Motor neuron (in vitro differentiated cells): Measurements from ENCODE around the gene SYVN1. TPM values are rescaled to one million over a fixed set of nuclear protein-coding genes. Genes with fewer than 3 reads are reported as not detected.
A peak's percentile ranks its signal among the peaks of the same experiment; 100 is the strongest.

ENCODE experiments used
- ATAC-seq, 8 experiments: fragments of 200-7000 bp; cut with Tn5 transposase; replicated peaks in 6 of 8; 2 replicates each; pipeline ENCODE4 v1.8.0; 2021; ENCODE audit warnings: mild to moderate bottlenecking in 8 of 8, moderate library complexity in 8 of 8
- H3K27ac ChIP-seq, 2 donors: fragments of 250-450 bp; sonication (Bioruptor Pico); 2 replicates each; pipeline ENCODE4 v1.9.0; 2021; ENCODE audit warnings: antibody characterized with exemption in 2 of 2, mild to moderate bottlenecking in 2 of 2, moderate library complexity in 1 of 2
- H3K4me1 ChIP-seq, 2 donors: fragments of 250-450 bp; sonication (Bioruptor Pico); replicated peaks in 1 of 2; 2 replicates each; pipeline ENCODE4 v1.6.1; 2021; ENCODE audit warnings: antibody characterized with exemption in 2 of 2, mild to moderate bottlenecking in 2 of 2, moderate library complexity in 1 of 2
- H3K4me3 ChIP-seq, 5 donors: fragments of 250-450 bp; sonication (Bioruptor Pico); 2 replicates each; pipeline ENCODE4 v1.9.0; 2021; ENCODE audit warnings: antibody characterized with exemption in 5 of 5, mild to moderate bottlenecking in 5 of 5, moderate library complexity in 4 of 5
- WGBS, 10 experiments: fragments of 450-650 bp; shearing (Covaris generic); methylation state at CpG; one replicate each; pipeline ENCODE4 v1.0.0; 2022; 5-methylcytosine and 5-hydroxymethylcytosine counted together
- in situ Hi-C, 9 experiments: fragments of 400-800 bp; cut with MboI; loops; one replicate each; pipeline ENCODE4 v1.15.0; 2021; ENCODE audit warnings: low sequenced_read_pairs in 9 of 9, low pct_unique_long_range_greater_than_20kb in 2 of 9; ENCODE audit not compliant: unreplicated experiment in 9 of 9
- total RNA-seq, 8 experiments: library from RNA; unstranded; fragments of 300-600 nt; gene quantifications; 2 replicates each; pipeline versions ENCODE4 v1.2.3 to v1.2.4, GENCODE V29; 2022

SYVN1 gene
- total RNA-seq, 8 experiments from 2014 or later = 11.0 to 26.5 (median 18.1) TPM

DNA sequence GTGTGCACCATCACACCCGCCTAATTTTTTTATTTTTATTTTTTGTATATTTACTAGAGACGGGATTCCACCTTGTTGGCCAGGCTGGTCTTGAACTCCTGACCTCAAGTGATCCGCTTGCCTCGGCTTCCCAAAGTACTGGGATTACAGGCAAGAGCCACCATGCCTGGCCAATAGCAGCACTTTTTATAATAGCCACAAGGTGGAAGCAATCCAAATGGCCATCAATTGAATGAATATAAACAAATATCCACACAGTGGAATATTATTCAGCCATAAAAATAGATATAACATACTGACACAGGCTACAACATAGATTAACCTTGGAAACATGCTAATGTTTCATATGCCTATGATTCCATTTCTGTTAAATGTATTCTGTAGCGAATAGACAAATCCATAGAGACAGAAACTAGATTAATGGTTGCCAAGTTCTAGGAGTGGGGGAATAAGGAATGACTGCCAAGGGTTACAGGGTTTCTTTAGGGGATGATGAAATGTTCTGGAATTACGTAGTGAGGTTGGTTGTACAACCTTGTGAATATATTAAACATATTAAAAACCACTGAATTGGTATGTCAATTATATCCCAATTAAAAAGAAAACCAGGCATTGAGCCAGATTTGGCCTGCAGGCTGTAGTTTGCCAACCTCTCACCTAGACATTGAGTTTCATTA lies 33.5 kb downstream of the SYVN1 start:
- no peak overlapping the region for H3K4me3 ChIP-seq
- no peak for ATAC-seq
- H3K27ac ChIP-seq = no peak overlapping the region
- H3K4me1 ChIP-seq = peaks cover 6 to 7% of the 10 kb centered on the region in 2 donors
- in situ Hi-C loops = no loop called here
- WGBS, 10 experiments = 79 to 95% (median 83%) methylated on average over 3 to 6 of the region's 6 CpGs; no CpG with 5 or more reads in 1 of the 10 experiments

DNA sequence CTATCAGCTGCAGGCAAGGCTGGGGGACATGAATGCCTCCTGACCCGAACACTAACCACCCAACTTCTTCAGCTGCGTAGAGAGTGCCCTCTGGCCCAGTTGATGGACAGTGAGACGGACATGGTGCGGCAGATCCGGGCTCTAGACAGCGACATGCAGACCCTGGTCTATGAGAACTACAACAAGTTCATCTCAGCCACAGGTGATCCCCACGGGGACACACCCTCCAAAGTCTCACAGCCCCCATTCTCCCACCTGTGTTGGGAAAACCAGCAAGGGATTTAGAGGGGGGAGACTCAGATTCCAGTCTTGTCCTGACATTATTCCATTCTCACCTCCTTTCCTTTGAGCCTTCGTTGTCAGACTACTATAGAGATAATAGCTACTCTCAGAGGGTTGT lies 37.4 kb downstream of the SYVN1 start:
- Histone ChIP-seq H3K4me1 (peaks cover 7 to 8% of the 10 kb centered on the region in 2 donors), H3K4me3 (peak overlapping the region; percentile 79 to 99 (median 89)), H3K27ac (peak overlapping the region; percentile 95 to 99)
- in situ Hi-C loops = no loop called here
- peak in 2 of 8 experiments; percentile 3 to 9 for ATAC-seq
- 0 to 75% (median 53%) methylated on average over 1 to 6 of the region's 8 CpGs; no CpG with 5 or more reads in 4 of the 10 experiments for WGBS, 10 experiments

DNA sequence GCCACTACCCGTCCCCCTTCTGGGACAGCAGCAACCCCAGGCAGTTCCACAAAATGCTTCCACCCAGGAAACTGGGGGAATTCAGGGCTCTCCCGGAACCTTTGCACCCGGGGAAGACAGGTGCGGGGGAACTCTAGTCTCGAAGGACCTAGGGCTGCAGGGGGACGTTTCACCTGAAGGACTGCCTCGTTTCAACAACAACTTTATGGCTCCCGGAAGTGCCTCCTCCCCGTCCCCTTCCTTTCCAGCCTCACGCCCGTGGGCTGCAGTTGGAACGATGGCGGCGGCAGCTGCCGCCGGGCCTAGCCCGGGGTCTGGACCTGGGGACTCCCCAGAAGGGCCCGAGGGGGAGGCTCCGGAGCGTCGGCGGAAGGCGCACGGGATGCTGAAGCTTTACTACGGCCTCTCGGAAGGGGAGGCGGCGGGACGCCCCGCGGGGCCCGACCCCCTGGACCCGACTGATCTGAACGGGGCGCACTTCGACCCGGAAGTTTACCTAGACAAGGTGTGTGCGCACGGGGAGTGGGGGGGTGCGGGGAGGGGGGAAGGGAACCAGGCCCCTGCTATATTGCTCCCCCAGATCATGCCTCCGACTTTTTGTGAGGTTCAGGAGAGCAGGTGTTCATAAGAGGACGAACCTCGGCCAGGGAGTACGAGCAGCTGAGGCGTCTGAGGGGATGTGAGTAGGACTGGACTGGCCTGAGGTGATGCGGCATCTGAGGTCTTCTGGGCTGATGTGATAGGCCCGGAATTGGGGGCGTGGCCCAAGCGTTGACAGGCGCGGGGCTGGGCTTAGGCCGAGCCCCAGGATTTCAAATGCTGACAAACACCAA lies 38.1 kb downstream of the SYVN1 start, which contains the start of gene VPS51:
TSS of gene VPS51 (plus strand) at position 241 of the 833 bp plus-strand sequence. CDS start at position 278, 37 bp downstream.
- H3K27ac ChIP-seq = peak within 1 kb of the TSS; percentile 95 to 99
- in situ Hi-C loops = no loop called here
- 0 to 33% (median 0%) methylated on average over 1 to 4 of the region's 52 CpGs; no CpG with 5 or more reads in 7 of the 10 experiments for WGBS, 10 experiments
- H3K4me1 ChIP-seq = peaks cover 7 to 8% of the 10 kb centered on the region in 2 donors
- peak; percentile 94 to 97 (median 96) for ATAC-seq
- peak within 1 kb of the TSS; percentile 79 to 99 (median 89) for H3K4me3 ChIP-seq

DNA sequence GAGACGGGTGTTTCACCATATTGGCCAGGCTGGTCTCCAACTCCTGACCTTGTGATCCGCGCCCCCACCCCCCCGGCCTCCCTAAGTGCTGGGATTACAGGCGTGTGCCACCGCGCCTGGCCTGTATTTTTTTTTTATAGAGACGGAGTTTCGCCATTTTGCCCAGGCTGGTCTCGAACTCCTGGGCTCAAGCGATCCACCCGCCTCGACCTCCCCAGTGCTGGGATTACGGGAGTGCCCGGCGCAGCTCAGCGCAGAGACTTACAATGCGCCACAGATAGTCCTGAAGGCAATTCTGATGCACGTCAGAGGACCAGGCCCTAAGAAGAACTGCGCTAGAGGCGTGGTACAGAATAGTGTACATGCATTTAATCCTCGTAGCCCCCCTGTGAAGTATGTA lies 38.9 kb downstream of the SYVN1 start:
- Histone ChIP-seq H3K27ac (peak overlapping the region in 1 of 2 donors; percentile 99), H3K4me1 (peaks cover 7 to 8% of the 10 kb centered on the region in 2 donors), H3K4me3 (peak overlapping the region in 2 of 5 donors; percentile 90 to 99)
- no peak for ATAC-seq
- WGBS, 10 experiments = 77 to 100% (median 94%) methylated on average over 1 to 9 of the region's 22 CpGs; no CpG with 5 or more reads in 4 of the 10 experiments
- in situ Hi-C loops = no loop called here

DNA sequence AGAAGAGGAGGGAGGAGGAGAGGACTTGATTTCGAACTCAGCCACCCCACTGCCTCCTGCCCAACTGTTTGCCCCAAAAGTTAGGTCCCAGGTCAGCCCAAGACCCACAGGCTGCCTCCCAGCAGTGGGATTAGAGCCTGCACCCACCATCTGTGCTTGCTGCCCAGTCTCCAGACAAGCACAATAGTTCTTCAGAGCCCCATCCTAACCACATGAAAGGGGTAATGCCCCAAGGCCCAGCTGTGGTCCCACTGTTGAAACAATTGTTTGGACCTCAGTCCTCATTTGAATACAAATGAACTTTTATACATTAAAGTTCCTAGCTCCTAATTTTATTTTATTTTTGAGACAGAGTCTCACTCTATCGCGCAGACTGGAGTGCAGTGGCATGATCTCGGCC lies 43.7 kb downstream of the SYVN1 start:
- no peak overlapping the region for H3K27ac ChIP-seq
- peaks cover 0 to under 1% of the 10 kb centered on the region in 2 donors for H3K4me1 ChIP-seq
- 78 to 100% (median 95%) methylated on average over 1 to 3 of the region's 4 CpGs; no CpG with 5 or more reads in 3 of the 10 experiments for WGBS, 10 experiments
- no peak overlapping the region for H3K4me3 ChIP-seq
- in situ Hi-C loops = no loop called here
- ATAC-seq = no peak

DNA sequence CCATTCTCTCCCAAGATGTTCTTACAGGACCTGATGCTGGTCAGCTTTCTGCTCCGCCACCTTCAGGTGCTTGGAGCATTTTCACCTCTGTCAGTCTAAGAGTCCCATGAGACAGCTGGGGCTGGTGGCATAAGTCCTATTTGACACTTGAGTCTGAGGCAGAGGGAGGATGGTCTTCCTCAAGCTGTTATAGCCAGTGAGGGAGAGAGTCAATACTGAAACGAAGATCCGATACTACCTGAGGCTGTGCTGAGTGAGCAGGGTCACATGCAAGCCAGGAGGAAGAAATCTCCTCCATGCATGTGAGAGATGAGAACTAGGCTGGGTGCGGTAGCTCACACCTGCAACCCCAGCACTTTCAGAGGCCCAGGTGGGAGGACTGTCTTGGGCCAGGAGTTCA lies 44.7 kb downstream of the SYVN1 start:
- H3K4me3 ChIP-seq = no peak overlapping the region
- peaks cover 8% of the 10 kb centered on the region in 2 donors for H3K4me1 ChIP-seq
- 50 to 100% (median 96%) methylated on average over 1 to 3 of the region's 4 CpGs; no CpG with 5 or more reads in 5 of the 10 experiments for WGBS, 10 experiments
- H3K27ac ChIP-seq = no peak overlapping the region
- in situ Hi-C loops = no loop called here
- no peak for ATAC-seq

DNA sequence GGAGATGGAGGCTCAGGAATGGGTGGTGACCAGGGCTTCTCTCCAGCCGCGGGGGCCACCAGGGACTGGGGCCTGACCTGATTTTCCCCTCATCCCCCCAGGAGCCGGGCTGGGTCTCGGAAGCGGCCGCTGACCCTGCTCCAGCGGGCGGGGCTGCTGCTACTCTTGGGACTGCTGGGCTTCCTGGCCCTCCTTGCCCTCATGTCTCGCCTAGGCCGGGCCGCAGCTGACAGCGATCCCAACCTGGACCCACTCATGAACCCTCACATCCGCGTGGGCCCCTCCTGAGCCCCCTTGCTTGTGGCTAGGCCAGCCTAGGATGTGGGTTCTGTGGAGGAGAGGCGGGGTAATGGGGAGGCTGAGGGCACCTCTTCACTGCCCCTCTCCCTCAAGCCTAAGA lies 46.5 kb downstream of the SYVN1 start:
- in situ Hi-C loops = no loop called here
- no peak for ATAC-seq
- H3K4me3 ChIP-seq = no peak overlapping the region
- 73 to 100% (median 100%) methylated on average over 1 to 6 of the region's 15 CpGs; no CpG with 5 or more reads in 5 of the 10 experiments for WGBS, 10 experiments
- no peak overlapping the region for H3K27ac ChIP-seq
- peaks cover 8% of the 10 kb centered on the region in 2 donors for H3K4me1 ChIP-seq

DNA sequence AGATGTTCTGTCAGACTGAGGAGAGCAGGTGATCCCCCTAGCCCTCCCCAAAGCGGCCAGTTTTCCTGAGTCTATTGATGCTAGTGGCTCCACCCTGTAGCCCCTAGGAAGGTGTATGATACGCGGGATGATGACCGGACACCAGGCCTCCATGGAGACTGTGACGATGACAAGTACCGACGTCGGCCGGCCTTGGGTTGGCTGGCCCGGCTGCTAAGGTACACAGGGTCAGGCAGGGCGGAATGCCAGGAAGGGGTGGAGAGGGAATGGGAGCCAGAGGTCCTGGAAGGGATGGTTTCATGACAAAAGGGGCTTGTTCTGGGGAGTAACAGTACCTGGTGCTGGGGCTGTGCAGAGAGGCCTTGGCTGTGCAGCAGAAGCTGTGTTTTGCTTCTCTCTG lies 47.1 kb downstream of the SYVN1 start:
- WGBS, 10 experiments = 80 to 100% (median 93%) methylated on average over 1 to 3 of the region's 11 CpGs; no CpG with 5 or more reads in 7 of the 10 experiments
- Histone ChIP-seq H3K4me1 (peaks cover 8% of the 10 kb centered on the region in 2 donors), H3K27ac (no peak overlapping the region), H3K4me3 (no peak overlapping the region)
- in situ Hi-C loops = no loop called here
- no peak for ATAC-seq

DNA sequence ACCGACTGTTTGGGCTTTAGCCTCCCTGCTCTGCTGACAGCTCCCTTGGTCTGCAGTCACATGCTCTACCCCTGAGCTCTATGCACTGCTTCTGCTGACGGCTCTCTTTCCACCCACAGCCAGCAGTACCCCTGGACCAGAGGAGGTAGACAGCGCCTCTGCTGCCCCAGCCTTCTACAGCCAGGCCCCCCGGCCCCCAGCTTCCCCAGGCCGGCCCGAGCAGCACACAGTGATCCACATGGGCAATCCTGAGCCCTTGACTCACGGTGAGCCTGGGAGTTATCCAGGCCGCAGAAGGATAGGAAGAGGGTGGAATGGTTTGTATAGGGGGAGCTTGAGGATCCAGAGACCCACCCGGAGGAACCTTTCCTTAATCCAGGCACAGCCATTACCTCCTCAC lies 47.5 kb downstream of the SYVN1 start:
- in situ Hi-C loops = no loop called here
- Histone ChIP-seq H3K27ac (no peak overlapping the region), H3K4me1 (peaks cover 8% of the 10 kb centered on the region in 2 donors), H3K4me3 (no peak overlapping the region)
- no peak for ATAC-seq
- WGBS, 10 experiments = 40 to 100% (median 80%) methylated on average over 1 of the region's 9 CpGs; no CpG with 5 or more reads in 7 of the 10 experiments

DNA sequence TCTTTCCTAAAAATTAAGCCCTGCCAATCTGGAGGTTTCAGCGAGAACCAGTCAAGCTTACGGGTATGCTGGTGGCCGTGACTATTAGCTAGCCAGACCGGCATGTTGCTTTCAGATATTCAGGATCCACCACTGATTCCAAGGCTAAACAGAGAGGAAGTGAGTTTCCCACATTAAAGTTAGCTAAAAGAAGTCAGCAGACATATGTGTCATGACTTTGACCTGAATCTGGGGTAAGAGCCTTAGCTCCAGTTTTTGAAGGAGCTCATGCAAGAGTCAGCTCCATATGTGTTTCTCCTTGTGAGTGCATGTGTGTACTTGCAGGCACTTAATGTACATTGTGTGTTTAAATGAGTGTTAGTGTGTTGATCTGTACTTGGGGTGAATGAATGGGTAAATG lies 48.9 kb downstream of the SYVN1 start:
- WGBS, 10 experiments = 20 to 96% (median 90%) methylated on average over 1 to 4 of the region's 4 CpGs; no CpG with 5 or more reads in 6 of the 10 experiments
- H3K27ac ChIP-seq = no peak overlapping the region
- H3K4me1 ChIP-seq = peaks cover 8% of the 10 kb centered on the region in 2 donors
- in situ Hi-C loops = no loop called here
- H3K4me3 ChIP-seq = peak overlapping the region in 3 of 5 donors; percentile 82 to 91 (median 82)
- ATAC-seq = no peak

DNA sequence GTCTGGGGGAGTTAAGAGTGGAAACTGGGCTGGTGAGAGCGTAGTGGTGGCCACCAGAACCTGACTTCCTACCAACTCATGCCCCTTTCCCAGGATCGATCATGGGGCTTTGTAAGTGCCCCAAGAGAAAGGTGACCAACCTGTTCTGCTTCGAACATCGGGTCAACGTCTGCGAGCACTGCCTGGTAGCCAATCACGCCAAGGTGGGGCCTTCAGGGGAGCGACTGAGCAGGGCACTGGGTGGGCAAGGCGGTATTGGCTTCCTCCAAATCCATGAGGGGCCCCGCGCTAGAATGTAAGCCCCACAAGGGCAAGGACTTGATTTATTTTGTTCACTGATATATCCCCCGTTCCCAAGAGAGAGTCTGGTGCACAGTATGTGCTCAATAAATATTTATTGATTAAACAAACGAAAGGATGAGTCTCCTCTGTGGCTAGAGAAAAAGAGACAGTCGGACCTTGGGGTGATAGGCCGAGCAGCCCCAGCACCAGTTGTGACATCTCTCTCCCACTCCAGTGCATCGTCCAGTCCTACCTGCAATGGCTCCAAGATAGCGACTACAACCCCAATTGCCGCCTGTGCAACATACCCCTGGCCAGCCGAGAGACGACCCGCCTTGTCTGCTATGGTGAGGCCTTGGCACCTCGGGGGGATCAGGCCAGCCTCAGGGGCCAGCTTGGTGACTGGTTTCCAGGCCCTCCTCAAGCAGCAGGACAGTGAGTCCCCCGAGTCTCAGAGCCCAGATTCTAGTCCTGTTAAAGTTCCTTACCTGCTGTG lies 49.5 kb downstream of the SYVN1 start:
- Histone ChIP-seq H3K4me3 (peak overlapping the region; percentile 64 to 91 (median 82)), H3K27ac (peak overlapping the region; percentile 95 to 98), H3K4me1 (peaks cover 8% of the 10 kb centered on the region in 2 donors)
- 0 to 65% (median 53%) methylated on average over 2 to 12 of the region's 23 CpGs; no CpG with 5 or more reads in 3 of the 10 experiments for WGBS, 10 experiments
- peak in 1 of 8 experiments; percentile 13 for ATAC-seq
- in situ Hi-C loops = no loop called here

DNA sequence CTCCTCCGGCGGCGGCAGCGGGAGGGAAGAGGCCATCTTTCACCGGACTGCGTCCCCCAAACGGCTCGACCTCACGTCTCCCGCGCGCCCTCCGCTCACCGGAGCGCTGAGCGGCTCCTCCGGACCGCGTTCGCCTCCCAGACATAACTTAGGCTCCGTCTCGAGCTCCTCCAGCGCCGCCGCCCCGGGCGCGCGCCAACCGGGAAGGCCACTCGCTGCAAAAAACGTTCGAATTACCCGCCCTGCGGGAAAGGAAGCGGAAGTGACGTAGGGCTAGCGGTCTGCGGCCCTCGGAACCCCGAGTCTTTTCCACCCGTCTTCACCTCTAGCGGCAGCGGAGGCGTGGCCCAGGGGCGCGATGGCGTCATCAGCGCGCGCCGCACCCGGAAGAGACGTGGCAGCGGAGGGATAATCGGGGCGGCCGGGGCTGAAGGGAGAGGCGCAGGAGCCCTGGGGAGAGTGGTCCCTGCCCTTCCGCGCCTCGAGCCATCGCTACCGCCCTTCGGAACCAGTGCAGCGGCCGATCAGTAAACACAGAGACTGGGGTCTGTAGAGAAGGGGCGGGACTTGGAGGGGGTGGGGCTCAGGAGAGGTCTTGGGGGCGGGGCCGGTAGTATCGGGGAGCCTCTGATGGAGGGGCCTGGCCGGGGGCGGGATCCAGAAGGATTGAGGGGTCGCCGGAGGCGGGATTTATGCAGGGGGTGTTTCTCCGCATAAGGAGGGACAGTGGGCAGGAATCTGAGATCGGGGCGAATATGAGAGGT lies 50.3 kb downstream of the SYVN1 start, which contains the start of the genes CDCA5 and ZFPL1:
TSS of gene CDCA5 (minus strand) at position 207 of the 764 bp plus-strand sequence. CDS start at position 145, 62 bp downstream.
TSS of gene ZFPL1 (plus strand) at position 389 of the 764 bp plus-strand sequence. CDS start 477 bp downstream, outside the sequence.
- 0 to 4% (median 4%) methylated on average over 4 to 15 of the region's 79 CpGs; no CpG with 5 or more reads in 7 of the 10 experiments for WGBS, 10 experiments
- peak within 1 kb of the TSS; percentile 64 to 91 (median 82) for H3K4me3 ChIP-seq
- in situ Hi-C loops = no loop called here
- peak; percentile 88 to 98 (median 94) for ATAC-seq
- peak within 1 kb of the TSS; percentile 95 to 98 for H3K27ac ChIP-seq
- peaks cover 8% of the 10 kb centered on the region in 2 donors for H3K4me1 ChIP-seq
